H1 (cell line): ENCODE data around the gene NXPH4. TPM values are rescaled to one million over a fixed set of nuclear protein-coding genes. Genes with fewer than 3 reads are reported as not detected.

ENCODE experiments used
- CTCF ChIA-PET: fragments of 300-600 bp; sonication (Branson Sonifier 250); formaldehyde crosslinking; loops from one replicate; lab custom pipeline; 2021; ENCODE audit not compliant: partially characterized antibody; lab: Charles Lee
- POLR2A ChIA-PET: fragments of 300-600 bp; sonication (Branson Sonifier 250); formaldehyde crosslinking; loops from one replicate; lab custom pipeline; 2021; ENCODE audit warnings: inconsistent platforms; ENCODE audit not compliant: partially characterized antibody; lab: Charles Lee
- DNase-seq, 2 experiments: peaks; one replicate each; pipeline versions ENCODE4 v3.0.0 to v3.0.0-alpha.2; 2010 to 2022; ENCODE audit warnings: low spot score in 2 of 2, low read depth in 1 of 2, mixed read lengths in 1 of 2
- FAIRE-seq: peaks from 2 replicates; lab custom pipeline; 2011; peaks lifted over from hg19 to GRCh38; lab: Jason Lieb, UNC
- H2AFZ ChIP-seq: 2 replicates; pipeline ENCODE4 v1.8.1; 2012; ENCODE audit warnings: low read length, inconsistent platforms
- H2AK5ac ChIP-seq: 2 replicates; pipeline ENCODE4 v1.6.1; 2013; ENCODE audit warnings: low read depth, low read length
- H2BK120ac ChIP-seq: replicated peaks from 2 replicates; pipeline ENCODE3; 2013; ENCODE audit warnings: low read depth, low read length, inconsistent platforms
- H2BK12ac ChIP-seq: 2 replicates; pipeline ENCODE4 v1.6.1; 2013; ENCODE audit warnings: low read depth, low read length
- H2BK15ac ChIP-seq: 2 replicates; pipeline ENCODE4 v1.6.1; 2013; ENCODE audit warnings: low read length
- H2BK20ac ChIP-seq: 2 replicates; pipeline ENCODE4 v1.6.1; 2013; ENCODE audit warnings: low read length
- H2BK5ac ChIP-seq: 2 replicates; pipeline ENCODE4 v1.6.1; 2013; ENCODE audit warnings: low read depth, low read length
- H3K14ac ChIP-seq: 2 replicates; pipeline ENCODE4 v1.6.1; 2013; ENCODE audit warnings: inconsistent platforms; ENCODE audit not compliant: insufficient read length
- H3K18ac ChIP-seq: 2 replicates; pipeline ENCODE4 v1.6.1; 2013; ENCODE audit warnings: low read length; ENCODE audit errors: extremely low read depth
- H3K23ac ChIP-seq: 2 replicates; pipeline ENCODE4 v1.6.1; 2013; ENCODE audit warnings: inconsistent platforms; ENCODE audit not compliant: insufficient read length
- H3K23me2 ChIP-seq: 2 replicates; pipeline ENCODE4 v1.6.1; 2013; ENCODE audit warnings: low read depth, low read length
- H3K27ac ChIP-seq: 2 replicates; pipeline ENCODE4 v1.6.1; 2011; ENCODE audit warnings: low read depth, low read length, inconsistent platforms
- H3K27me3 ChIP-seq, 4 experiments: replicated peaks in 1 of 4; 1 replicate in 1 of 4; 2 replicates in 3 of 4; pipeline versions ENCODE4 v1.6.1 to v1.8.1; 2011 to 2013; ENCODE audit warnings: low read length in 3 of 4, mild to moderate bottlenecking in 3 of 4, inconsistent platforms in 2 of 4, mixed read lengths in 2 of 4, moderate library complexity in 1 of 4; ENCODE audit not compliant: control insufficient read depth in 3 of 4, insufficient read depth in 3 of 4; ENCODE audit errors: extremely low read depth in 1 of 4
- H3K36me3 ChIP-seq, 4 experiments: 2 replicates each; pipeline versions ENCODE4 v1.6.1 to v1.8.1; 2011 to 2013; ENCODE audit warnings: mild to moderate bottlenecking in 4 of 4, low read length in 3 of 4, moderate library complexity in 2 of 4, control low read depth in 1 of 4, inconsistent platforms in 1 of 4; ENCODE audit not compliant: insufficient read depth in 4 of 4, control insufficient read depth in 2 of 4
- H3K4ac ChIP-seq: replicated peaks from 2 replicates; pipeline ENCODE3; 2013; ENCODE audit warnings: low read length, low read depth, mixed read lengths, inconsistent platforms; ENCODE audit not compliant: insufficient read length
- H3K4me1 ChIP-seq, 4 experiments: replicated peaks in 1 of 4; 1 replicate in 1 of 4; 2 replicates in 3 of 4; pipeline versions ENCODE4 v1.6.1 to v1.8.1; 2011 to 2013; ENCODE audit warnings: low read length in 3 of 4, inconsistent platforms in 2 of 4, mixed read lengths in 1 of 4; ENCODE audit not compliant: insufficient read depth in 4 of 4, control insufficient read depth in 3 of 4
- H3K4me2 ChIP-seq, 2 experiments: 2 replicates each; pipeline versions ENCODE4 v1.6.1 to v1.8.1; 2011 to 2013; ENCODE audit warnings: low read depth in 2 of 2, low read length in 2 of 2, control low read depth in 1 of 2, inconsistent platforms in 1 of 2, mild to moderate bottlenecking in 1 of 2; ENCODE audit not compliant: insufficient read depth in 1 of 2
- H3K4me3 ChIP-seq, 4 experiments: fragments of 200-600, 300-600 bp in 1 of 4; sonication (generic), shearing (Covaris generic), sonication (Bioruptor Twin) in 1 of 4; 2 replicates each; pipeline versions ENCODE4 v1.5.1 to v1.8.1; 2011 to 2016; ENCODE audit warnings: low read length in 4 of 4, low read depth in 3 of 4, control low read depth in 2 of 4, inconsistent platforms in 2 of 4, mild to moderate bottlenecking in 2 of 4, mixed read lengths in 1 of 4, moderate library complexity in 1 of 4; ENCODE audit not compliant: insufficient read depth in 2 of 4; ENCODE audit errors: extremely low read depth in 1 of 4
- H3K56ac ChIP-seq: replicated peaks from 2 replicates; pipeline ENCODE3; 2013; ENCODE audit warnings: low read depth, mild to moderate bottlenecking, mixed read lengths, low read length, inconsistent platforms; ENCODE audit not compliant: insufficient read length
- H3K79me1 ChIP-seq: 2 replicates; pipeline ENCODE4 v1.6.1; 2013; ENCODE audit warnings: low read depth, low read length, control low read depth
- H3K79me2 ChIP-seq, 2 experiments: 2 replicates each; pipeline versions ENCODE4 v1.6.1 to v1.8.1; 2012 to 2013; ENCODE audit warnings: low read length in 2 of 2, mild to moderate bottlenecking in 2 of 2, inconsistent platforms in 1 of 2; ENCODE audit not compliant: insufficient read depth in 2 of 2, control insufficient read depth in 1 of 2
- H3K9ac ChIP-seq, 4 experiments: replicated peaks in 1 of 4; 1 replicate in 1 of 4; 2 replicates in 3 of 4; pipeline versions ENCODE4 v1.6.1 to v1.8.1; 2011 to 2013; ENCODE audit warnings: low read depth in 3 of 4, low read length in 3 of 4, control low read depth in 2 of 4, mild to moderate bottlenecking in 2 of 4, moderate library complexity in 2 of 4, inconsistent platforms in 1 of 4; ENCODE audit errors: extremely low read depth in 1 of 4
- H3K9me3 ChIP-seq, 2 experiments: 2 replicates each; pipeline versions ENCODE4 v1.6.1 to v1.8.1; 2012 to 2013; ENCODE audit warnings: mild to moderate bottlenecking in 2 of 2, moderate library complexity in 2 of 2, control low read depth in 1 of 2, inconsistent platforms in 1 of 2, low read depth in 1 of 2, low read length in 1 of 2, mixed read lengths in 1 of 2; ENCODE audit not compliant: insufficient read depth in 2 of 2
- H4K20me1 ChIP-seq, 2 experiments: replicated peaks in 1 of 2; 2 replicates each; pipeline versions ENCODE3 to v1.8.1; 2011 to 2013; ENCODE audit warnings: inconsistent platforms in 2 of 2, low read length in 2 of 2, mild to moderate bottlenecking in 1 of 2; ENCODE audit not compliant: insufficient read depth in 2 of 2, control insufficient read depth in 1 of 2
- H4K5ac ChIP-seq: 2 replicates; pipeline ENCODE4 v1.6.1; 2013; ENCODE audit warnings: low read length, low read depth, mixed read lengths, inconsistent platforms; ENCODE audit not compliant: insufficient read length
- H4K8ac ChIP-seq: 2 replicates; pipeline ENCODE4 v1.8.0; 2013; ENCODE audit warnings: mild to moderate bottlenecking, moderate library complexity, low read length, inconsistent platforms; ENCODE audit not compliant: insufficient read depth; ENCODE audit errors: extremely low read depth
- H4K91ac ChIP-seq: replicated peaks from 2 replicates; pipeline ENCODE3; 2013; ENCODE audit warnings: low read length, mixed read lengths, inconsistent platforms; ENCODE audit not compliant: insufficient read length
- CHD2 ChIP-seq: IDR thresholded peaks from 2 replicates; pipeline ENCODE4 v1.6.1; 2012; ENCODE audit warnings: low read length, improper control_type of control experiment
- EGR1 ChIP-seq: IDR thresholded peaks from 2 replicates; pipeline ENCODE4 v1.6.1; 2011; ENCODE audit warnings: low read depth, low read length, borderline replicate concordance
- EZH2 ChIP-seq: fragments of 200-600 bp; sonication (generic); IDR thresholded peaks from 2 replicates; pipeline ENCODE4 v1.7.1; 2012; ENCODE audit warnings: low read depth, mild to moderate bottlenecking, moderate library complexity, low read length, inconsistent platforms; ENCODE audit not compliant: severe bottlenecking
- FOSL1 ChIP-seq: IDR thresholded peaks from 2 replicates; pipeline ENCODE4 v1.6.1; 2011; ENCODE audit warnings: mild to moderate bottlenecking, low read depth, low read length, moderate library complexity; ENCODE audit not compliant: insufficient read depth
- RBBP5 ChIP-seq: IDR thresholded peaks from 2 replicates; pipeline ENCODE4 v1.7.1; 2012; ENCODE audit warnings: low read depth, mild to moderate bottlenecking, inconsistent platforms, low read length, moderate library complexity, borderline replicate concordance
- RXRA ChIP-seq: IDR thresholded peaks from 2 replicates; pipeline ENCODE4 v1.6.1; 2011; ENCODE audit warnings: low read depth, mild to moderate bottlenecking, low read length, moderate library complexity; ENCODE audit not compliant: insufficient read depth
- SIX5 ChIP-seq: IDR thresholded peaks from 2 replicates; pipeline ENCODE4 v1.6.1; 2011; ENCODE audit warnings: mild to moderate bottlenecking, low read depth, low read length
- TAF1 ChIP-seq: IDR thresholded peaks from 2 replicates; pipeline ENCODE4 v1.6.1; 2011; ENCODE audit warnings: mild to moderate bottlenecking, low read depth, low read length
- TAF7 ChIP-seq: optimal IDR thresholded peaks from 2 replicates; pipeline ENCODE3; 2011; ENCODE audit warnings: low read depth, mild to moderate bottlenecking, inconsistent platforms, low read length, moderate library complexity, borderline replicate concordance
- YY1 ChIP-seq: IDR thresholded peaks from 2 replicates; pipeline ENCODE4 v1.6.1; 2011; ENCODE audit warnings: low read depth, mild to moderate bottlenecking, low read length
- WGBS, 2 experiments: shearing (Covaris generic) in 1 of 2; methylation state at CpG; one replicate each; pipeline versions ENCODE4 v1.1.6 to v1.1.7; 2013 to 2015; ENCODE audit warnings: low lambda C conversion rate in 2 of 2, mixed read lengths in 2 of 2, inconsistent platforms in 1 of 2, low coverage in 1 of 2, missing lambda C conversion rate in 1 of 2; ENCODE audit not compliant: insufficient replicate concordance in 2 of 2, insufficient coverage in 1 of 2, insufficient read length in 1 of 2; ENCODE audit errors: extremely low coverage in 1 of 2, missing lambda C conversion rate in 1 of 2; 5-methylcytosine and 5-hydroxymethylcytosine counted together
- polyA plus RNA-seq, 7 experiments: library from polyadenylated mRNA; depleted of rRNA in 3 of 7; stranded (reverse) in 5 of 7; unstranded in 2 of 7; fragments of >200 nt in 5 of 7; fragments of 200-250 nt in 2 of 7; gene quantifications; 1 replicate in 5 of 7; 2 replicates in 1 of 7; 4 replicates in 1 of 7; pipeline versions ENCODE4 v1.2.1 to v1.2.3, GENCODE V29; 2011 to 2013; ENCODE audit warnings: missing spikeins in 2 of 7, mixed read lengths in 2 of 7
- total RNA-seq: library from RNA; stranded (reverse); fragmentation: NEBNext Ultra II Directional; extraction: Animal tissue kit (Norgen Biotek cat#: 25700); gene quantifications from 2 replicates; pipeline ENCODE4 v1.2.1, GENCODE V29; 2021

NXPH4 gene
- total and polyA plus RNA-seq, 2 of the 8 experiments (the other 6 are each of a cell fraction or from before 2014, with no cell fraction given) = 0.92 to 1.7 TPM

- H3K9me3 ChIP-seq = no peaks in the 10 kb centered on the region
- ChIA-PET POLR2A (interaction anchor here (0.9 to 22.1 kb wide), 8 partner anchors 10 to 294 kb away, joined by 3 to 852 read pairs (median 4); partner anchors contain the start of genes DDIT3, INHBE, NXPH4 and SHMT2), CTCF (interaction anchor here (0.5 to 27.9 kb wide), 9 partner anchors 10 to 260 kb away, joined by 3 to 726 read pairs (median 4); partner anchors contain the start of genes NXPH4 and STAC3)
- WGBS, 2 experiments = 8% methylated on average over 18 of the region's 18 CpGs; no CpG with 5 or more reads in 1 of the 2 experiments
- peak overlapping the region; percentile 94 to 96 for H3K4me2 ChIP-seq
- no peak overlapping the region for H2BK20ac ChIP-seq
- no peak overlapping the region for H3K23ac ChIP-seq
- peak overlapping the region; percentile 34 for H2BK120ac ChIP-seq
- peak overlapping the region; percentile 22 to 64 (median 35); a peak in 6 of 8 replicates for H3K4me3 ChIP-seq
- DNase-seq = peak in 1 of 2 experiments; percentile 69
- H4K20me1 ChIP-seq = peaks cover 3 to 8% of the 10 kb centered on the region in 2 experiments
- H2AK5ac ChIP-seq = no peak overlapping the region
- 0 out of 2 replicates have a peak overlapping the region, but pooled peaks have one; percentile 73 for H3K18ac ChIP-seq
- H3K27ac ChIP-seq = no peak overlapping the region
- H3K79me2 ChIP-seq = peaks cover 6 to 8% of the 10 kb centered on the region in 2 experiments; a peak in 3 of 4 replicates
- peak overlapping the region; percentile 72; the same call in 1 of the 2 replicates for H2BK15ac ChIP-seq
- H2BK5ac ChIP-seq = no peak overlapping the region; the same call in none of the 2 replicates
- peaks cover 14% of the 10 kb centered on the region for H3K23me2 ChIP-seq
- peaks cover 4 to 53% (median 30%) of the 10 kb centered on the region in 4 experiments for H3K4me1 ChIP-seq
- H3K79me1 ChIP-seq = peaks cover 4% of the 10 kb centered on the region
- peaks cover 46 to 70% (median 67%) of the 10 kb centered on the region in 4 experiments for H3K27me3 ChIP-seq
- no peak overlapping the region for H3K4ac ChIP-seq
- no peak overlapping the region for H3K56ac ChIP-seq
- FAIRE-seq = no peak
- H3K36me3 ChIP-seq = peaks cover 0 to 3% (median 0%) of the 10 kb centered on the region in 4 experiments; a peak in 2 of 8 replicates
- peak overlapping the region; percentile 44; the same call in 1 of the 2 replicates for H2BK12ac ChIP-seq
- H4K5ac ChIP-seq = no peak overlapping the region
- H3K9ac ChIP-seq = no peak overlapping the region
- H3K14ac ChIP-seq = no peak overlapping the region
- peak overlapping the region; percentile 75 for H4K91ac ChIP-seq
- no peak overlapping the region for H2AFZ ChIP-seq
- no peak overlapping the region; the same call in 1 of the 2 replicates for H4K8ac ChIP-seq
- TF ChIP-seq EZH2 = peak; percentile 68
- TF ChIP-seq FOSL1 = no peak
- no peak for TF ChIP-seq TAF7
- no peak for TF ChIP-seq EGR1
- no peak for TF ChIP-seq TAF1
- no peak for TF ChIP-seq YY1
- no peak for TF ChIP-seq SIX5
- 0 out of 2 replicates have a peak, but pooled peaks have one; percentile 16 for TF ChIP-seq RBBP5
- TF ChIP-seq RXRA = no peak
- no peak for TF ChIP-seq CHD2
These were observed 9.2 kb downstream of the NXPH4 start for GRCh38 chr12:57225680-57226210.
